ENCODE measurements around the gene CUL1.

DNA sequence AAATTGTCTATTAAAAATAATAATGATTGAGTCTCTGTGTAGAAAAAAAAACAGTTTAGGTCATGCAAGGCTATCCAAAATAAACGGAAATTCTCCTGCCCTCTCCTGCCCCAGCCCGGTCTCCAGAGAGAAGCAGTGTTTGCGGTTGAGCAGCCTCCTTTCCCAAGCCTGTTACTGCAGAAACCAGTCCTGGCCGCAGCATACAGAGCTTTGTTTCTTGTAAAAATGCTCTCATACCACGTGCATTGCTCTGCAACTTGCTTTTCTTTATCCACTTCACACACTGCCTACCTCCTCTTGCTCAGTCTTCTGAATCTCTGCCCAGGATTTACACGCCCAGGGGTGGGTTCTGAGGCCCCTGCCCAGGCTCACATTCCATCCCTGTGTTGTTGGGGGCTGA is 34.4 kb upstream of the CUL1 start:
- TF ChIP-seq SUZ12 (IDR thresholded peaks at IDR 0.05) (no peak), PKNOX1 (IDR thresholded peaks at IDR 0.05) (no peak), HDGF (IDR thresholded peaks at IDR 0.05; ENCODE audit: borderline replicate concordance) (no peak), BHLHE40 (IDR thresholded peaks at IDR 0.05; ENCODE audit: borderline replicate concordance) (no peak), SP1 (IDR thresholded peaks at IDR 0.05) (no peak), FOXA1 (IDR thresholded peaks at IDR 0.05) (no peak), CTBP1 (IDR thresholded peaks at IDR 0.05; ENCODE audit: borderline replicate concordance) (no peak), ZNF384 (IDR thresholded peaks at IDR 0.05) (no peak), LEF1 (IDR thresholded peaks at IDR 0.05; ENCODE audit: borderline replicate concordance) (no peak), ELF4 (IDR thresholded peaks at IDR 0.05) (no peak), ARNT (IDR thresholded peaks at IDR 0.05) (no peak)

All from HEK293T (cell line).